Measurements from ENCODE around the gene STK32B.

DNA sequence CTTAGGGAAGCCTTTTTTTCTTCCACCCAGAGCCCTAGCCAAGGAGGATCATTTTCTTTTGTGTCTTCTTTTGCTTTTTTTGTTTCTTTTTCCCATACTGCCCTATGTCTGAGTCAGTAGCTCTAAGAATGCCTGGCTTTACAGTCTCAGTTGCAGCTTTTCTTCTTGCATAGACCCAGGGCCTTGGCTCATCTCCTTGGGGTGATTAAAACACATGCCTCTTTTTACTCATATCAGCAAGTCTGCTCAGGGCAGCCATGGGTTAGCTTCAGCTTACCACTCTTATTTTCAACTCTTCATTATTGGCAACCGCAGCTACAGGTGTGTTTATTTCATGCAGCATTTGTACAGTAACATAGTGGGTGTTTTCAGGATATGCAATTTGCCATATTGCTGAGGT lies 196.5 kb downstream of the STK32B start:
- TF ChIP-seq ZBTB48 (tag by site-specific recombination; IDR thresholded peaks at IDR 0.05) (no peak), ZNF426 (tag by site-specific recombination; IDR thresholded peaks at IDR 0.05) (no peak), ZNF416 (tag by site-specific recombination; IDR thresholded peaks at IDR 0.05) (no peak), ZNF184 (tag by site-specific recombination; IDR thresholded peaks at IDR 0.05) (no peak), GFI1B (tag by site-specific recombination; IDR thresholded peaks at IDR 0.05) (no peak)
- TF ChIP-seq, protein P1, sequence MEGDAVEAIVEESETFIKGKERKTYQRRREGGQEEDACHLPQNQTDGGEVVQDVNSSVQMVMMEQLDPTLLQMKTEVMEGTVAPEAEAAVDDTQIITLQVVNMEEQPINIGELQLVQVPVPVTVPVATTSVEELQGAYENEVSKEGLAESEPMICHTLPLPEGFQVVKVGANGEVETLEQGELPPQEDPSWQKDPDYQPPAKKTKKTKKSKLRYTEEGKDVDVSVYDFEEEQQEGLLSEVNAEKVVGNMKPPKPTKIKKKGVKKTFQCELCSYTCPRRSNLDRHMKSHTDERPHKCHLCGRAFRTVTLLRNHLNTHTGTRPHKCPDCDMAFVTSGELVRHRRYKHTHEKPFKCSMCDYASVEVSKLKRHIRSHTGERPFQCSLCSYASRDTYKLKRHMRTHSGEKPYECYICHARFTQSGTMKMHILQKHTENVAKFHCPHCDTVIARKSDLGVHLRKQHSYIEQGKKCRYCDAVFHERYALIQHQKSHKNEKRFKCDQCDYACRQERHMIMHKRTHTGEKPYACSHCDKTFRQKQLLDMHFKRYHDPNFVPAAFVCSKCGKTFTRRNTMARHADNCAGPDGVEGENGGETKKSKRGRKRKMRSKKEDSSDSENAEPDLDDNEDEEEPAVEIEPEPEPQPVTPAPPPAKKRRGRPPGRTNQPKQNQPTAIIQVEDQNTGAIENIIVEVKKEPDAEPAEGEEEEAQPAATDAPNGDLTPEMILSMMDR (tag by site-specific recombination; IDR thresholded peaks at IDR 0.05) = no peak

Measured in HEK293 (cell line).